Iris pigment epithelial cell (primary cell): ENCODE data around the gene NDUFA8.

ENCODE experiments used
- DNase-seq: peaks from one replicate; pipeline ENCODE4 v3.0.0-alpha.2; 2011; ENCODE audit warnings: low read depth

Gene NDUFA8

DNA sequence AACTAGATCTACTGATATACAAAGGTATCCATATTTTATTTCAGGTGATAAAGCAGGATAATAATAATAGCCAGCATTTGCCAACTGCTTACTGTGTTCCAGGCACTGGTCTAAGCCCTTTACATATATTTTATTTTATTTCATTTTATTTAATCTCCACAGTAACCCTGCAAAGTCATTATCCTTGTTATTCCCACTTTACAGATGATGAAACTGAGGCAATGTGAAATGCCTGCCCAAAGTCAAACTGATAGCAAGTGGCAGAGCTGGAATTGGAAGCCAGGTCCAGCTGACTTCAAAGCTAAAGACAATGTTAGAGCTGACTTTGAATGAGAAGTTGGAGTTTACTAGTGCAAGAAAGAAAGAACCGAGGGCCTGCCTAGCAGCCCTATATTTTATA lies 25.0 kb upstream of the NDUFA8 start:
- DNase-seq = no peak

DNA sequence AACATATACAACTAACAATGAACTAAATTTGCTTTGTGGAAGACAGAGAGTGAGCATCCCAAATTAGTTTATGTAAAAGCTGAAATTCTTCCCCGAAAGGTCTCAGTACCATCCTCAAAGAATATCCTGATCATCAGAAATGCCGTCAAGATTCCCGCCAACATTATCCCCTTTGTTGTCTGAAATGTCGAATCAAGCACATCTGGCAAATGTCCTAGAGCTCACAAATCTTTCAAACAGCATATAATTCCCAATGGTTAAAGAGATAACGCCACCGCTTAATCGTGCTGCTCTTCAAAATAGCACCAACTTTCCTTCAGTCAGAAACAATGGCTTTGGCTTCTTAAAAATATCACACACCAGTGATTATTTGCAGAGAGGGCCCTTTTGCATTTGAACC lies 23.9 kb upstream of the NDUFA8 start:
- DNase-seq = no peak

DNA sequence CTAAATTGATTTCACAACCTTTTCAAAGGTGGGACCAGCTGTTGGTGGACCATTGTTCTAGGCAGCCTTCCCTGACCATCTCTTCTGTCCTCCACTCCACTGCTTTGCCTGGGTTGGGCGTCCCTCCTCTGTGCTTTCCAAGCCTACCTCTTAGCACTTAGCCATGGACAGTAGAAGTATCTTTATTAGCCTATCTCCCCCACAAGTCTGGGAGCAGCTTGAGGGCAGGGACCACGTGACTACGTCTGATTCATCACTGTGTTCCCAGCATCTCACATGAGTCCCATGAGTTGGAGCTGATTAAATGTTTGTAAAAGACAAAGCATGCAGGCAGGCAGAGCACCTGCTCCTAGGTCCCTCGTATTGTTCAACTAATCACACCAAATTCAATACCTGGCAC lies 21.1 kb upstream of the NDUFA8 start:
- DNase-seq = peak; percentile 88

DNA sequence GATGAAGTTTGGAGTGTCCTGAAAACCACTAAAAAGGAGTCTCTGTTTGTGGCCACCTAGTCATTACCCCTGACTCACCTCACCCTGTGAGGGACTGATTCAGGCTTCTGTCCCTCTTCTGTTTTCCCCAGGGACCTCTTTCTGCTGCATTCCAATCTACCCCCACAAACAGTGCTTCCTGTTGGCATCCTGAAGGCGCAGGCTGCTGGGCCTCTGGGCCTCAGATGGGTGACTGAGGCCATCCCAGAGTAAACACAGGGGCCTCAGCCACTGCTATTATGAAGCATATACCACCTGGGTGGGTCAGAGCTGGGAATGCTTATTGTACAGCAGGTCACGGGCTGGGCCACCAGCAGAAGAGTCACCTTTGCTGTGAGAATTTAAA lies 20.1 kb upstream of the NDUFA8 start:
- no peak for DNase-seq

DNA sequence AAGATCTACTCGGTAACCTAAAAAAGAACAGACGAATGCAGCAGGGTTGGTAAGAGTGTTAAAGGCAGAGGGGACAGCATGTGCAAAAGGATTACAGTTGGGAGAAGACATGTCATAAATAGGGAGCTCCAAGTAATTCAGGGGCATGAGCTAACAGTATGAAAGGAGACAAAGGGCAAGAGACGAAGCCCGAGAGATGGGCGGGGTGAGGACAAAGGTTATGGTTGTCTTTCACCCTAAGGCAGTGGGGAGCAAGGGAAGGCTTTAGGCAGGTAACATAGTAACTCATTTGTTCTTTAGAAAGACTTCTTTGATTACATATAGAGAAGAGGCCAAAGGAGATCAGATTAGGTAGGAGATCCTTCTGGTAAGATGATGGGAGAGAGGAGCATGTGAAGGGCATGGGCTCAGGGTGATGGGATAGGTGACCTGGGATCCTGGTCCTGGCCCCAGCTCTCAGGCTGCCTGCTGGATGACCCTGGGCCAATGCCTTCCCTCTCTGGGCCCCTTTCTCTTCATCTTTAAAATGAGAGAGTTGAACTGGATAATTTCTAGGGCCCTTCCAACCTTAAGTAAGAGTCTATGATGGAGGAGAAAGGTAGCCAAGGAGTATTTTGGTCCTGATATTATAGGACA lies 19.6 kb upstream of the NDUFA8 start:
- DNase-seq = no peak

DNA sequence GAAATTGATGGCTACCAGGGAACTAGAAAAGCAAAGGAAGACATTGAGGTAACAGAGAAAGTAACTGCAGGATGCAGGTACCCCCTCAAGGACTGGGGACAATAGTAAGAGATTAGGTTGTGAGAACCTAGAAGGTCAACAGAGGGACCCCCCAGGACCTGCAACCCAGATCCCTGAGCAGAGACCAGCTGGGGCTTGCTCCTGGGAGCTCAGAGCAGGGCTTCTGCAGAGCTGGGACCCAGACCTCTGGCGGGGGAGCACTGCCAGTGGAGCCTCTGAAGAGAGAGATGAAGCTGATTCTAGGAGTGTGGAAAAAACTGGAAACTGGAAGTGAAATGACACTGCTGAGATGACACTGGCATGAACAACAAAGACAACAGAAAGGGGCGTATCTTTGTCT lies 17.3 kb upstream of the NDUFA8 start:
- DNase-seq = no peak

DNA sequence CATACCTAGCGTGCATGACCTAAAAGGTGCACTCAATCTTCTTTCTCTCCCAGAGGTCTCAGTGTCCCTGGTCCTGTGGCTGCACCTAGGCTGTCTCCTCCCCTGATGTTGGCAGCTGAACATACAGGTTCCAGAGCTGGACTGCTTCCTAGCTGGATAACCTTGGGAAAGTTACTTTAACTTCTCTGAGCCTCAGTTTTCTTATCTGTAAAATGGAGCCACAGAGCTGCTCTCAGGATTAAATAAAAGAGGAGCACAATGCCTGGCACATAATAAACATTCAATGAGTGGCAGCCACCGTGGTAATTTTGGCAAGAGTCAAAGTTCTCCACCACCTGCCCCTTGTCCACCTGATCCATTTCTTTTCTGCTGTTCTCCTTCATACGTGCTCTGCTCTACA lies 14.1 kb upstream of the NDUFA8 start:
- no peak for DNase-seq

DNA sequence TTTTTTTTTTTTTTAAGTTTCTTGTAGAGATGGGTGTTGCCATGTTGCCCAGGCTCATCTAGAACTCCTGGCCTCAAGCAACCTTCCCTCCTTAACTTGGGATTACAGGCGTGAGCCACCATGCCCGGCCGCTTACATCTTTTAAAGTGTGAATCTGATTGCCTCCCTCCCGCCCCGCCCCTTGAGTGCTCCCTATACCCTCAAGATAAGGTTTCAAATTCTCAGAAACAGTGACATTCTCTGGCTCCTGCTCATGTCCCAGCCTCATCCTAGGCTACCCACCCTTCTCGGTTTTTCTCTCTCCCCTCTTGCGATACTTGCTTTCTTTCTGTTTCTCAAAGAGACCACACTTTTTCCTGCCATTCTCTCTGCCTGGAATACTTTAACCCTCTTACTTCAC lies 12.6 kb upstream of the NDUFA8 start:
- DNase-seq = no peak

DNA sequence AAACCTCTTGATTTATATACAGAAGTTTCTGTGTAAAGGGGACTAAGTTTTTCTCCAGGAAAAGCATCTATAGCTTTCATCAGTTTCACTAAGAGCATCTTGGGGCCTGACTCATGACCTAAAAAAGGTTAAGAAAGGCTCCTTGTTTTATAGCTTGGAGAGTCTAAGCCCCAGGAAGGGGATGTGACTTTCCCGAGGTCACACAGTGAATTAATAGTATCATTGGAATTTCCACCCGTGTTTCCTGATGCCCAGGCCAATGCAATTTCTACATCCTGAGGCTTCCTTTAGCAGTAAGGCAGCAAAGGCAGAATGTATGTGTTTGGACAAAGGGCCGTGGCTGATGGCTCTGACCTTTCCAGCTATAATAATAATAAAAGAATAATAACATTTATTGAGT lies 8.8 kb upstream of the NDUFA8 start:
- no peak for DNase-seq

DNA sequence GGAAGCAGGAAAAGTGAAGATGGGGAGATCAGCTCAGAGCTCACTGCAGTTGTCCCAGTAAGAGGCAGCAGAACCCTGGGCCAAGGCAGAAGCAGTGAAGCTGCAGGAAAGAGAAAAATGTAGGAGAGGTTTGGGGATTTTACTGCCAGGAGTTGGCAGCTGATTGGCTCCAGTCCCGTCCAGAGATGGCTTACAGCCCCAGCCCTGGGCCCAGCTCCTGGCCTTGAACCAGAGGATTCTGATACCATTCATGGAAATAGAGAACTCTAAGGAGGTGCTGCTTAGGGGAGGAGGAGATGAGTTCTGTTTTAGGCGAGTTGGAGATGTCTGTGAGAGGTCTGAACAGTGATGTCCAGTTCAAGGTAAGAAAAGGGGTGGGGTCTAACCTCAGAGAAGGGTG lies 4.7 kb upstream of the NDUFA8 start:
- DNase-seq = no peak

DNA sequence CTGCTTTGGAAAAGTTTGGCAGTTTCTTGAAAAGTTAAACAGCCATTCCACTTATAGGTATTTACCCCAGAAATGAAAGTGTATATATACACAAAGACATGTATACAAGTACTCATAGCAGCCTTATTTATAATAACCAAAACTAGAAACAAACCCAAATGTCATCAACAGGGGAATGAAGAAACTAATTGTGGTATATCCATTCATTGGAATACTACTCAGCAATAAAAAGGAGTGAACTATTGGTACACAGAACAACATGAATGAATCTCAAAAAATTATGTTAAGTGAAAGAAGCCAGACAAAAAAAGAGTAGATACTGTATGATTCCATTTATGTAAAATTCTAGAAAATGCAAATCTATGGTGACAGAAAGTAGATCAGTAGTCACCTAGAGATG lies 2.8 kb upstream of the NDUFA8 start:
- no peak for DNase-seq

DNA sequence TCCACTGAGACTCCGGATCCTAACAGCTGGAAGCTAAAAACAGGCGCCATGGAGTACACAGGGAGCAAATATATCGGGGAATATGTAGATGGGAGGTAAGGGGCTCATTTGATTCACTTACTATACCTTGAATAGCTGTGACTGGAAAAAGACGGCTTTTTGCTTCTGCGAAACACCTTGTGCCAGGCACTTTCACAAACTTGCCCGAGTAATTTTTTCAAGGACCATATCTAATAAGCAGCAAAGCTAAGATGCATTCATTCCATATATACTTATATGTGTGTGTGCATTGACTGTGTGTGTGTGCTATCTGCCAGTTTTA lies 307 bp upstream of the NDUFA8 start:
- no peak for DNase-seq

DNA sequence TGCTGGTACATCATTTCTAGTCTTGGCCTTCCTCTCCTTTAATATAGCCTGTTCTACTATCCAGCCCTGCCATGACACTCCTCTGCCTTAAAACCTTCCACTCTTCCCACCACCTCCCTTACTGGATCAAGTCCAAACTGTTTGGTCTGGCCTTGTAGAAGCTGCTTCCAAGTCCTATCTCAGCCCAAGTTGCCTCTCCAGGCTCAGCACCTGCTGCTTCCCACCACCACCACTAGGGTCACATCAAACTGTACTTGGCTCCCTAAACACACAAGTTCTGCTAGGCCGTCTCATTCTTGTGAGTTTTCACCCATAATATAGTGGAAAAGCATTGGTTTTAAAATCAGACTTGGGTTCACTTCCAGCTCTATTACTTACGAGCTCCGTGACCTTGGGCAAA lies 1.4 kb downstream of the NDUFA8 start:
- peak; percentile 63 for DNase-seq

DNA sequence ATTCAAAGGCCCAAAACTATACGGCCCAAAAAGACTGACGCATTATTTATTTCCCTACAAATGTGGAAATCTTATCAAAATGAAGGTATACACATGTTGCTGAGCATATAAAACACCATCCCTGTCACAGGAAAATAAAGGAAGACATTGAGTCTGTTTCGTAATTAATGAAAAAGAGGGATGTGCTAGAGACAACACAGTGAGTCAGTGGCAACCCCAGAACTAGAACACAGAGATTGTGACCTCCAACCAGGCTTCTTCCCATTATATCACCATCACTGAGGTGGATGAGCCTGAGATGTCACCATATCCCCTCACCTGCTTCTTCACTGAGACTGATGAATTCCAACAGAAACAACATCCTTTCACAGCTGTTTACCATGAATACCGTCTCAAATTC lies 3.8 kb downstream of the NDUFA8 start:
- DNase-seq = peak; percentile 27

DNA sequence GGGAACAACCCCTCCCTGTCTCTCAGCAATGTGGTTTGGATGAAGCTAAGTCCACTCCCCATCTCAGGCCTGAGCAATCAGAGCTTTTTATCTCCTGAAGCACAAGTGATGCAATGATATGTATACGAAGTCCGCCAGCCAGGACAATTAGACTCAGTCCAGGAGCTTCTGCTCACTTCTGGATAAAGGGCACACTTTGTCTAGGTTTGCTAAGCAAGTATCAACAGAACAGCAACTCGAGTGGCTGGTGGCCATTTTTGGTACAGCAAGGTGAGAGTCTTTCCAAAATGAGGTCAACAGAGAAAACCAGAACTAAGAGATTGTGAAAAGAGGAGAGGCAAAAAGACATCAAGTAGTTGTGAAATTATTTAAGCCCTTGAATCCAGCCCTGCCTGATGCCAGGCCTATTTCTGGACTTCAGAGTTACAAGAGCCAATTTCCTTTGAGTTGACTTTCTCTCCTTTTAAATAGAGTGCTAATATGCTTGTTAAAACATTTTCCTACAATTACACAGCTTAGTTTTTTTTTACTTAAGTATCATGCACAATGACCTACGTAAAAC lies 8.2 kb downstream of the NDUFA8 start:
- no peak for DNase-seq

DNA sequence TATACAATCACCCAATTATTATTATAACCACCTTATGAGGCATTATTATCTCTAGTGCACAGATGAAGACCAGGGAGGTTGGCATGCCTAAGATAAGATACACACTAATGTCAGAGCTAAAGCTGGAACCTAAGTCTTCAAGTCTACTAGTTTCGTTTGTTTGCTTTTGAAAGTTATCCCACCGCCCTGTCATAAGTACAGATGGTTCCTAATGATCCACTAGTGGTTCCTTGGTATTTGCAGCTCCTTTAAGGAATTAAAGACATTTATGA lies 14.1 kb downstream of the NDUFA8 start:
- no peak for DNase-seq

DNA sequence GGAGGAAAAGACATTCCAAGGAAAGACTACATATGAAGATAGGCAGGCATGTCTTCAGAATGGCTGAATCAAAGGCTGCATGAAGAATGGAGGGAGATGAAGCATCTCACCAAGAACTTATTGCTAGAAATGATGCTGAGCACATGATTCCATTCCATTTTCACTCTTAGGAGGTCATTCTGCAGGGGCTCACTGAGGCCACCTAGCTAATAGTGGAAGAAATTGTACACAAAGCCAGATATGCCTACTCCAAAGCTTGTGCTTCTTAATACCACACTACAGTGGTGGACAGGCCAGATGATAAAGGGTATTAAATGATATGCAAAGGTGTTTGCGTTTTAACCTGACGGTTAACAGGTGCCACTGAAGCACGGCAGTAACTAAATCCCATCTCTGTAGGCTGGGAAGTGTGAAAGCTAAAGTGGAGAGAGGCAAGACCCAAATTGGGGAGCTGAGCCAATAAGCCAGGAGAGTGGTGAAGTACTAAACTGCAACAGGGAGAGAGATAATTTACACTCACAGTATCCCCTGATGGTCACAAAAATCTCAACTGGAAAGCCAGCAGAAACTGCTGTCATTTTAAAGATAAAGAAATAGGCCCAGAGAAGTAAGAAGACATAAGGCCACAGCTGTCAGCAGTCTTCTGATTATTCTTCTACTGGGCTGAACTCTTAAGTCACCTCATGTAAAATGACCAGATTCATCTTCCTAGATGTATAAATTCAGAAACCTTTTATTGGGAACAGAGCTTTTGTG lies 14.6 kb downstream of the NDUFA8 start:
- DNase-seq = peak; percentile 28

DNA sequence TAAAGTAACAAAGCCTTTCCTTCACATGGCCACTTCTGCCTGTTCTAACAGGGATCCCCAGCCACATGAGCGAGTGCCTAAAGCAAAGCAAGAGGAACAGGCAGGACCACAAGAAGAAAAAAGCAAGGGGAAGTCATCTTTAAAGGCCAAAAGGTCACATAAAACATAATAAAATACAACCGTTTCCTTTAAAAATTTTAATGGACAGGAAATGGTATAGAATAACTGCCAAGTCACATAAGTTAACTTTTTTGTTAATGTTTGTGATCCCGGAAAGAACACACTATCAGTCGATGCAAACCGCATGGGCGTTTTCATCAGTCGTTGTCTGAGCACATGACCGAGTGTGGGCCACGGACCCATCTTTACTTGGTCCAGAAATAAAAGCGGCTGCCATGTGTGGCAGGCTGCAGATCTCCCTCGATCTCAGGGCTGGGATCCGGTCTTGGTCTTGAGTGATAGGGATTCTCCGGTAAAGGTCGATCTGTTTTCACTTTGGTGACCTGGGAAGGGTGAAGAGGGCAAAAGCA lies 15.6 kb downstream of the NDUFA8 start:
- no peak for DNase-seq

DNA sequence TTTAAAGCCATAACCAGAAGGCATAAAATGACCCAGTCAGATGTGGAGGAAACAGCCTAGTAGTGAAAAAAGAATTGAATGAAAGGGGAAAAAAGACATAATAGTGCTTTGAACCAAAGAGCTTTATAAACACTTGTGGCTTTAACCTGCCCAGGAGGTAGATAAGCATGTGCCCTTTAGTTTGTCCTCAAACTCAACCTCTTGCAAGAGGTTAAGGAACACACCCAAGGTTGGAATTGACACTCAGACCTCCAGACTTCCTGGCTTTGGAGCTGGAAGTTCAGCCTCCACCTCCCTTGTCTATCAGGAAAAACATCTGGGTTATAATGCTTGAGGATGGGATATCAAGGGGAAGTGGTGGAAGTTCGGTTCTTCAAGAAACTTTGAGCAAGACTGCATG lies 16.3 kb downstream of the NDUFA8 start:
- no peak for DNase-seq

DNA sequence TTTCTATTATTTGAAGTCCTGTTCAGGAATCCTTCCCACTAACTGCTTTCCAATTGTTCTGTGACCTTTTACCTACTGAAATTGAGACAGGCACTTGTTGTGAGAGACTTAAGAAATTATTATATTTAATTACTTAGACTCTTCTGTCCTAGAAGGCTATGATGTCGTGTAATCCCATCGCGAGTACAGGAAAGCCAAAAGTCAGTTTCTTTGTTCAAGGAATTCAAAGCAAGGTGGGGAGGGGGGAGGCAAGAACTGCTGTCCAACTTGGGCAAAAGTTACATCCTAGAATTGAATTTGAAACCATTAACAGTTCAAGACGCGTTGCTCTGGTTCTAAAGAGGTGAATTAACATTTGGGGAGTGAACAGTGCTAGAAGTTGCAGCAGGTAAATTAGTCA lies 17.9 kb downstream of the NDUFA8 start:
- DNase-seq = no peak

DNA sequence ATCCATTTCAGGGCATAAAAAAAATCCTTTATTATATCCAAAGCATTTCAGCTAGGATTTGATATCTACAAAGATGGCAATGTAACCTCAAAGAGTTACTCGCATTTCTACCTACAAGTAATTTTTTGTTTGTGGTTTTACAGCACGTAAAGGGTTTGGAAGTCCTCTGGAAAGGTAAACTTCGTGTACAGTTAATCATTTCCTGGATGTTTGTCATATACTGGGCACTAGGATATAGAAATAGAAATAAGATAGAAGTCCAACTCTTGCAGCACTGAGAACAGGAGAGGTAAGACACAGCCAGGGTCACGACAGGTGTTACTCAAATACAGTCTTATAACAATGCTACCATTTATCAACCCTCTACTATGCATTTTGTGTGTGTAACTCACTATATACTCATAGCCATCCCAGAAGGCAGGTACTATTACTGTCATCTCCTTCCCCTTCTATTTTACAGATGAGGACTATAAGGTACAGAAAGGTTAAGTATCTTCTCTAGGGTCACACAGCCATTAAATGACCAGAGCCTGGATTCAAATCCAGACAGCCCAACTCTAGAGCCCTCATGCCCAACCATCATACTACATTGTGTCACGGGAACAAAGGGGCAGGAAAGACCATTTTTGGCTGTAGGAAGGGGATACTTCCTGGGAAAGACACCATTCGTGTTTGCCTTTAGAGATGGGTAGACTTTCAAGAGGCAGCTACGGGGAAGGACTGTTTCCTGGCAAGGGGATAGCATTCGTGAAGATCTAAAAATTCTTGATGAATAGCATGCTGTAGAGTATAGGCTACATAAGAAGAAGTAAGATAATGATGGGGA lies 19.0 kb downstream of the NDUFA8 start:
- DNase-seq = no peak

DNA sequence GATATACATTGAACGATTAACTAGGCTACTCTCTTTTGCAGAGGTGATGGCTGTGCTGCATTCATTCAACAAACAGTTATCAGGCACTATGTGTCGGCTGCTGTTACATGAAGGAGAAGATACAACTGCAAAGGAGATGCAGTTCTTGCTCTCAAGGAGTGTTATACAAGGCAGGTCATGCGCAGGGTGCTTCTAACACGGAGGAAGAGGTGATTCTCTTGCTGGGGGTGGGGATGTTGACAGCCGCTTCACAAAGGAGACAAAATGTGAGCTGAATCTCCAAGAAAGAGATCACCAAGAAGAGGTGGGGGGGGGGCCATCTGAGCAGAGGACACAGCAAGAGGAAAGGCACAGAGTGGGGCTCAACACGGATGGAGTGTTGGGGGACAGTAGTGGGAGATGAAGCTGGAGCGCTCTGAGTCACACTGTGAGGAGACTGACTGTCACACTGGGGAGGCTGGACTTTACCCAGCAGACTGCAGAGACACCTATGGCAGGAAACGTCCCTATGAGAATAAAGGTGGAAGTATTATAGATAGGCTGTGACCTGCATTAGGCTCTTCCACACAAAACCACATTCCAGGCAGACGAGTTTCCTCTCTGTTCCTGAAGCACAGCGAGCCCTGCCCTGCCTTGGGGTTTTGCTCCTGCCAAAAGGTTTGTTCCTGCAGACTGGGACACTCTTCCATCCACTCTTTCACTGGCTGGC lies 20.9 kb downstream of the NDUFA8 start:
- no peak for DNase-seq

DNA sequence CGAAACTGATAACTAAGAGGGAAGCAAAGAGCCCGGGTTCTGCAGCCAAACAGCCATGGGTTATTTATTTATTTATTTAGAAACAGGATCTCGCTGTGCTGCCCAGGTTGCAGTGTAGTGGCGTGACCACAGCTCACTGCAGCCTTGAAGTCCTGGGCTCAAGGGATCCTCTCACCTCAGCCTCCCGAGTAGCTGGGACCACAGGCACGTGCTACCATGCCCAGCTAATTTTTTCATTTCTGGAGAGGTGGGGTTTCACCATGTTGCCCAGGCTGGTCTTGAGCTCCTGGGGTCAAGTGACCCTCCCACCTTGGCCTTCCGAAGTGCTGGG lies 24.1 kb downstream of the NDUFA8 start:
- no peak for DNase-seq
